BJ (cell line): ENCODE results near the gene P2RY6. TPM values are rescaled to one million over a fixed set of nuclear protein-coding genes. Genes with fewer than 3 reads are reported as not detected.

Experiments used
- CTCF ChIA-PET: fragments of 350-600 bp; formaldehyde crosslinking; extraction: SDS; loops from one replicate; lab custom pipeline; 2021; ENCODE audit warnings: antibody characterized with exemption, inconsistent platforms; lab: Yijun Ruan, JAX
- POLR2A ChIA-PET: fragments of 300-600 bp; sonication (Branson Sonifier 250); formaldehyde crosslinking; extraction: SDS; loops from one replicate; lab custom pipeline; 2021; ENCODE audit warnings: antibody characterized with exemption; lab: Charles Lee
- DNase-seq: peaks from one replicate; pipeline ENCODE4 v3.0.0-alpha.2; 2011; ENCODE audit warnings: low read depth
- H3K27me3 ChIP-seq: 2 replicates; pipeline ENCODE4 v1.6.0; 2011; ENCODE audit warnings: low read length; ENCODE audit not compliant: control insufficient read depth, insufficient read depth
- H3K36me3 ChIP-seq: 2 replicates; pipeline ENCODE4 v1.5.1; 2011; ENCODE audit warnings: low read length; ENCODE audit not compliant: control insufficient read depth, insufficient read depth
- H3K4me3 ChIP-seq: 2 replicates; pipeline ENCODE4 v1.5.1; 2011; ENCODE audit warnings: low read depth, mild to moderate bottlenecking, control low read depth, low read length
- polyA plus RNA-seq: library from polyadenylated mRNA; depleted of rRNA; stranded (reverse); fragments of >200 nt; gene quantifications from 2 replicates; pipeline ENCODE4 v1.2.3, GENCODE V29; 2011
- TF ChIP-seq, protein P1 (sequence below): IDR thresholded peaks from 2 replicates; pipeline ENCODE4 v1.5.1; 2011; ENCODE audit warnings: low read depth, mild to moderate bottlenecking, control low read depth, inconsistent platforms, low read length, moderate library complexity; ENCODE audit not compliant: insufficient read depth

The P2RY6 gene
- polyA plus RNA-seq, 1 experiment = 1.5 TPM

GRCh38 chr11:73257342-73258103, 14.6 kb upstream of the P2RY6 start:
- ChIA-PET CTCF (interaction anchor here (0.7 to 2.9 kb wide), 19 partner anchors 10 to 416 kb away, joined by 3 to 20 read pairs (median 5); partner anchors contain the start of gene P2RY6), POLR2A (no interaction called here)
- DNase-seq = peak; percentile 78
- TF ChIP-seq, protein P1, sequence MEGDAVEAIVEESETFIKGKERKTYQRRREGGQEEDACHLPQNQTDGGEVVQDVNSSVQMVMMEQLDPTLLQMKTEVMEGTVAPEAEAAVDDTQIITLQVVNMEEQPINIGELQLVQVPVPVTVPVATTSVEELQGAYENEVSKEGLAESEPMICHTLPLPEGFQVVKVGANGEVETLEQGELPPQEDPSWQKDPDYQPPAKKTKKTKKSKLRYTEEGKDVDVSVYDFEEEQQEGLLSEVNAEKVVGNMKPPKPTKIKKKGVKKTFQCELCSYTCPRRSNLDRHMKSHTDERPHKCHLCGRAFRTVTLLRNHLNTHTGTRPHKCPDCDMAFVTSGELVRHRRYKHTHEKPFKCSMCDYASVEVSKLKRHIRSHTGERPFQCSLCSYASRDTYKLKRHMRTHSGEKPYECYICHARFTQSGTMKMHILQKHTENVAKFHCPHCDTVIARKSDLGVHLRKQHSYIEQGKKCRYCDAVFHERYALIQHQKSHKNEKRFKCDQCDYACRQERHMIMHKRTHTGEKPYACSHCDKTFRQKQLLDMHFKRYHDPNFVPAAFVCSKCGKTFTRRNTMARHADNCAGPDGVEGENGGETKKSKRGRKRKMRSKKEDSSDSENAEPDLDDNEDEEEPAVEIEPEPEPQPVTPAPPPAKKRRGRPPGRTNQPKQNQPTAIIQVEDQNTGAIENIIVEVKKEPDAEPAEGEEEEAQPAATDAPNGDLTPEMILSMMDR = no peak
- Histone ChIP-seq H3K36me3 (no peaks in the 10 kb centered on the region), H3K4me3 (no peak overlapping the region), H3K27me3 (no peaks in the 10 kb centered on the region)

DNA sequence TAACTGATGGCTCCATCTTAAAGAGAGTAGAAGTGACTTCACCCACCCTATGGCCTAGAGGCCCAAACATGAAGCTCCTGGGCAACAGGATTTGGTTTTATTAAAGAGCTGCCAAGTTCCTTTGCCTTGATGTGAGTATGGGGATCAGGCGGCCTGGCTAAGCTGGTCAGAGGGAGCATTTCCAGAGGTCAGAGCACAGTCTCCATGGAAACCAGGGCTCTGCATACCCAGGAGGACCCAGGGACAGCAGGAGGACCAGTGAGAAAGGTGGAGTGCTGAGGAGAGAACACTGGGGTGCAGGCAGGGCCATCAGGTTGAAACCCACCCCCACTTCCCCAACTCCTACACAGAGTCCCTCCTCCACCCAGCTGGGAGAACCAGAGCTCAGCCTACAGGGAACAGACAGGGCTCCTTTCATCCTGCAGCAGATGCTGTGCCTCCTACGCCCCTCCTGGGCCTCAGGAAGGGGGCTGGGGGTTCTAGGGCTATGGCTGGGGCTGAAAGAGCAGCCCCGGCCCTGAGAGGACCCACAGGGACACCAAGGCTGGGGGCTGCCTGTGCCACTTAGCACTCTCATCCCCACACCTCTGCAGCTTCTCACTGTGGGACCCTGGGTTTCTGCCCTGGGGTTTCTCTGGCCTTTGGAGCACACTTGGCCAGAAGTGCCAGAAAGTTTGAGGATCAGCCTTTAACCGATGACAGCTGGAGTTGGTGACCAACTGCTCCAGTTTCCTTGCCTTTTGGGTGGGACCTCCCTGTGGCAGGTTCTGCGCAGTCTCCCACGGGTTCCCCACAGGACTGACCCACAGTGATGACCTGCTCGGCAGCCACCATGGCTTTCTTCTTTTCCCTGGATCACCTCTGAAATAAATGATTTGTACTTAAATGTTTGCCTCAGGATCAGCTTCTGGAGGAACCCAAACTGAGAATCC, 13.8 kb upstream of the P2RY6 start:
- TF ChIP-seq, protein P1 = no peak
- Histone ChIP-seq H3K36me3 (no peaks in the 10 kb centered on the region), H3K27me3 (no peaks in the 10 kb centered on the region), H3K4me3 (no peak overlapping the region)
- DNase-seq = no peak
- POLR2A ChIA-PET = no interaction called here
- CTCF ChIA-PET = interaction anchor here (0.7 to 2.9 kb wide), 13 partner anchors 10 to 417 kb away, joined by 3 to 20 read pairs (median 5); partner anchors contain the start of gene P2RY6

GRCh38 chr11:73259406-73260126, 12.6 kb upstream of the P2RY6 start:
- H3K27me3 ChIP-seq = no peaks in the 10 kb centered on the region
- no peak for DNase-seq
- no peaks in the 10 kb centered on the region for H3K36me3 ChIP-seq
- CTCF ChIA-PET = interaction anchor here (1.3 to 2.5 kb wide), 3 partner anchors 23 to 73 kb away, joined by 3 to 10 read pairs (median 6); no protein-coding TSS in a partner anchor
- no peak overlapping the region for H3K4me3 ChIP-seq
- POLR2A ChIA-PET = no interaction called here
- TF ChIP-seq, protein P1 = no peak

DNA sequence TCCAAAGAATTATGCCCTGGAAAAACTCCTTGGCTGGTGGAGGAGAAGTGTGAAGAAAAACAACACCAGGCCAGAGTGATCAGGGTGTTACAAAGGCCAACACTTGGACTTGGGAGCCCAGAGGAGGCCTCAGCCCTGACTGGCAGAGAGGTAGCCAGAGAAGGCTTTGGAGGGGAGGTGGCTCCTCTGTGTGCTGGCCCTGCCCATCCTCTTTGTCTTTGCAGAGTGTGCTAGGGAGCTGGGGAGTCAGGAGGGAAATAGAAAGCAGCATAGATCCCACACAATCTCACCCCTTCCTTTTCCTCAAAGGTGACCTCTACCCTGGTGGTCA, 12.0 kb upstream of the P2RY6 start:
- ChIA-PET CTCF (interaction anchor here (1.3 kb wide), 1 partner anchor 24 kb away, joined by 3 read pairs; no protein-coding TSS in a partner anchor), POLR2A (no interaction called here)
- H3K4me3 ChIP-seq = no peak overlapping the region
- TF ChIP-seq, protein P1 = no peak
- no peaks in the 10 kb centered on the region for H3K36me3 ChIP-seq
- peaks cover 3% of the 10 kb centered on the region; the same call in 1 of the 2 replicates for H3K27me3 ChIP-seq
- DNase-seq = no peak
